Activated effector memory CD4-positive, alpha-beta T cell treated with anti-CD3 and anti-CD28 coated beads, Interleukin-2, amount 50 U/mL, for 16 hours (primary cell): ENCODE data around the gene CRIP1.

Experiments used
- DNase-seq: peaks from one replicate; pipeline ENCODE4 v3.0.0-alpha.2; 2020

The CRIP1 gene

DNA sequence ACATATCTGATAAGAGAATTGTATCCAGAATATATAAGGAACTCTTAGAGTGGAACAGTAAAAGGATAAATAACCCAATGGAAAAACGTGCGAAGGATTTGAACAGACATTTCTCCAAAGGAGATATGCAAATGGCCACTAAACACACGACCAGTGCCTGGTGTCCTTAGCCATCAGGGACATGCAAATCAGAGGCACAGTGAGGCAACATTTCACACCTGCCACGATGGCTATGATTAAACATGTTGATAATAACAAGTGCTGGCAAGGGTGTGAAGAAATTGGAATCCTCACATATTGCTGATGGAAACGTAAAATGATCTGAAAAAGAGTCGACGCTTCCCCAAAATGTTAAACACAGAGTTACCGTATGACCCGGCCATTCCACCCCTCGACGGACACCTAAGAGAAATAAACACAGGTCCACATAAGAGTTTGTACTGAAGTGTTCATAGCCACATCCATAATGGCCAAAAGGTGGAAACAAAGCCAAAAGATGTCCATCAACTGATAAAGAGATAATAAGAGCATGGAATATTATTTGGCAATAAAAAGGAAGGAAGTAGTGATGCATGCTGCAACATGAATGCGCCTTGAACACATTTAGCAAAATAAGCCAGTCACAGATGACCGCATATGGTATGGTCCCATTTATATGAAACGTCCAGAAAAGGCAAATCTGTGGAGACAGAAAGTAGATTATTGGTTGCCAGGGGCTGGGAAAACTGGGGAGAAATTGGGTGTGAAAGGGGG lies 33.4 kb downstream of the CRIP1 start:
- DNase-seq: no peak

- no peak for DNase-seq
Observed at GRCh38 chr14:105525326-105525725, 38.6 kb downstream of the CRIP1 start.

- peak; percentile 79 for DNase-seq
Observed at GRCh38 chr14:105525861-105526775, 39.4 kb downstream of the CRIP1 start, which contains the start of gene TMEM121. Gene TMEM121 (plus strand): TSS chr14:105526583. CDS start chr14:105528835, 2,252 bp downstream.

DNA sequence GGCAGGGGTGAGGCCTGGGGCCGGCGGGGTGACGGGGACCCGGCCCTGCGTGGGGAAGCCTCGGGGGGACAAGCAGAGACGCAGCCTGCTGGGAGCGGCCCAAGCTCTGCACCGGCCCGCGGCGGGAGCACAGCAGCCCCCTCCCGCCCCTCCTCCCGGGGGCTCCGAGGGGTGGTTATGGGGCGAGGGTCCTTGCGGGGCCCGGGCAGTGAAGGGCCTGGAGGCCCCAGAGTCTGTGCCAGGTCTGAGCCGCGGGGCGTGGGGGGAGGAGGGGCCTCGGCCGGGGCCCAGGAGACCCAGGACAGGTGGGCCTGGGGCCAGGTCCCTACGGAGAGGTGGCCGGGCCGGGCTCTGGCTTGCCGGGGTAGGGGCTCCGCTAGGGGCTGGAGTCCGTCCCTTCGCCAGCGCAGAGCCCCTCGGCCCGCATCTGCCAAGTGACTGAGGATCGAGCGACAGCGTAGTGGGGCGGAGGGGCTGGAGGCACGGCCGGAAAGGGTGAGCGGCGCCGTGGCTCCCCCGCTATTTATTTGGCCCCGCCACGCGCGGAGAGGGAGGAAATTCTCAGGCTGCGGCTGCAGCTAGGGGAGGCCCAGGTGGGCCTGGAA lies 40.2 kb downstream of the CRIP1 start:
- DNase-seq: no peak

GRCh38 chr14:105527381-105527825 lies 40.7 kb downstream of the CRIP1 start:
- DNase-seq: no peak

GRCh38 chr14:105527826-105528585 lies 41.3 kb downstream of the CRIP1 start:
- peak; percentile 92 for DNase-seq

GRCh38 chr14:105528586-105529318 lies 42.1 kb downstream of the CRIP1 start:
- peak; percentile 86 for DNase-seq

- no peak for DNase-seq
Observed at GRCh38 chr14:105529319-105529568, 42.6 kb downstream of the CRIP1 start.

DNA sequence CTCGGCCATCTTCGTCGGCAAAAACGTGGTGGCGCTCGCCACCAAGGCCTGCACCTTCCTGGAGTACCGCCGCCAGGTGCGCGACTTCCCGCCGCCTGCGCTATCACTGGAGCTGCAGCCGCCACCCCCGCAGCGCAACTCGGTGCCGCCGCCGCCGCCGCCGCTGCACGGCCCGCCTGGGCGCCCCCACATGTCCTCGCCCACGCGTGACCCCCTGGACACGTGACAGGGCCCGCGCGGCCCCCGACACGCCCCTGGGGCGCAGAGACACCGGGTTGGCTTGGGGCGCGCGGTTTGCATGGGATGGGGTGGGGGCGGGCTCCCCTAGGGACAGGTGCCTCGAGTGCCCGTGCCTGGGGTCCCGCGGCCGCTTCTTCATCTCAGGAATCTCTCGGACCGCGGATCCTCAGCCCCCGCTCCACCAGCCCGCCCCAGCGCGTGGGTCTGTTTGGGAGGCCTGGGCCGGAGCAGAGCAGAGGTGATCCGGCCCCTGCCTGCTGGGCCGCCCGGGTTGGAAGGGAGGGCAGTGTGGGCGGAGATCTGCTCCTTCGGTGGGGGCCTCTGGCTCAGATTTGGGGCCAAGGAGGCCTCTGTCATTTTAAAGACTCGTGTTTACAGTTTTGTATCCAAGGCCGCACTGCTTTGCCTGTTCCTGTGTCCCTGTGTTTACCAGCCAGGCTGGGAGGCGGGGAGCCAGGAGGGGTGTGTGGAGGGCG lies 43.0 kb downstream of the CRIP1 start:
- peak; percentile 77 for DNase-seq

GRCh38 chr14:105530285-105531087 lies 43.8 kb downstream of the CRIP1 start:
- no peak for DNase-seq

DNA sequence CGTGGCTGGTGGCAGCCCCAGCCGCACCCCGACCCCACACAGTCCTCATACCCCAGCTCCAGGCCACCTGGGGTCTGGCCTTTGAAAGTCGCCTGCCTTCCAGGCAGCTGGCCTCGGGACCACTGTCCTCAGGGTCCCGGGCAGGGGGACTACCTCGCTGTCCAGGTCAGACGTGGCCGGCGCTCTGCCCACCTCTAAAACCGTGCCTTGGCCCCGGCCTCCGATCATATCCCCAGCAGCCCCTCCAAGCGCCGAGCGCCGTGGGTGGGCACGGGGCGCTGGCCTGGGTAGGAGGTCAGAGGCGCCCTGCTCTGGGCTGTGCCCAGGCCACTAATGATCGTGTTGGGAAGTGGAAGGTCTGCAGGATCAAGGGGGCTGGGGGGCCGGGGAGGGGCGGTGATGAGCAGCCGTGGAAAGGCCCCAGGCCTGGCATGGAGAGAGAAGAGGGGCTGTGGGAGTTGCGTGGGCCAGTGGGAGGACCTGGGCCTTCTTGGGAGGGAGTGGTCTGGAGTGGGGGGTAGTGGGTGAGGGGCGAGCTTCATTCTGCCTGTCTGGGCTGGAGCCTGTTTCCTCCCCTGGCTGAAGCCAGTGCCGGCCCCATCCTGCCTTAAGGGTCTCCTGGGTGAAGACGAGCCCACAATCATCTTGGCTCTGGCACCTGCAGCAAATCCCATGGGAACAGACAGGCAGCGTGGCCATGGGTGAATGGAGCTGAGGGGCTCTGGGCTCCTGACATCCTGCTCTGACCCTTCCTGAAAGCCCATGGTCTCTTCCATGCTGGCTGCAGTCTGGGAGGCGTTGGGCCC lies 44.6 kb downstream of the CRIP1 start:
- no peak for DNase-seq

DNA sequence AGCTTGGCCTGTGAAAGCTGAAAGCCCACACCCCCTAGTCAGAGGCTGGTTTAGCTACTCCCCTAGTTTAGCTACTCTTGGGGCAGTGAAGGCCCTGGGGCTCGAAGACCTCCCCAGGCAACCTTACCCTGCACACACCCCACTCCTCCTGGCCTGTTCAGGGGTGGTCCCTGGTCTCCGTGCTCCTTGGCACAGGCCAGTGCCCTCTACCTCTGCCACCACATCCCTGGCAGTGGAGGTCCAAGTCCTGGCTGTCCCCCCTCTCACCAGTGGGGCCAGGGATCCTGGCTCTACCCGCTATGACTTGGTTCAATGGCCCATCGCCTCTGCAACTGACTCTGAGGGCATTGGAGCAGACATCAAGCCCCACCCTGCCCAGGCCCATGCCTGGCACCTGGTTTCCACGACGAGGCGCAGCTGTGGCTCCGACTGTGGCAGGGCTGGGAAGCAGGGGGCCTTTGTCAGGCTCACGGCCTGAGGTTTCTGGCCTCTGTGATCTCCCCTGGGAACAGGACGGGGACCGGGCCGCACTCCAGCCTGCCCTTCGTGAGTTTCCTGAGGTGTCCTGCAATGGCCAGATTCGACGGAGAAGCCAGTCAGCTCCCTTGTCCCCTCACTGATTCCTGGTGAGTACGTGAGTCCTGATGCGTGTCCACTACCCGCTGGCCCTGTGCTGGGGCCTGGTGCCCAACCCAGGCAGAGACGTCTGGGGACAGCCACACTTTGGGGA lies 45.4 kb downstream of the CRIP1 start:
- no peak for DNase-seq

GRCh38 chr14:105532735-105533141 lies 46.1 kb downstream of the CRIP1 start:
- DNase-seq: no peak

- no peak for DNase-seq
Observed at GRCh38 chr14:105533391-105533790, 46.7 kb downstream of the CRIP1 start.

DNA sequence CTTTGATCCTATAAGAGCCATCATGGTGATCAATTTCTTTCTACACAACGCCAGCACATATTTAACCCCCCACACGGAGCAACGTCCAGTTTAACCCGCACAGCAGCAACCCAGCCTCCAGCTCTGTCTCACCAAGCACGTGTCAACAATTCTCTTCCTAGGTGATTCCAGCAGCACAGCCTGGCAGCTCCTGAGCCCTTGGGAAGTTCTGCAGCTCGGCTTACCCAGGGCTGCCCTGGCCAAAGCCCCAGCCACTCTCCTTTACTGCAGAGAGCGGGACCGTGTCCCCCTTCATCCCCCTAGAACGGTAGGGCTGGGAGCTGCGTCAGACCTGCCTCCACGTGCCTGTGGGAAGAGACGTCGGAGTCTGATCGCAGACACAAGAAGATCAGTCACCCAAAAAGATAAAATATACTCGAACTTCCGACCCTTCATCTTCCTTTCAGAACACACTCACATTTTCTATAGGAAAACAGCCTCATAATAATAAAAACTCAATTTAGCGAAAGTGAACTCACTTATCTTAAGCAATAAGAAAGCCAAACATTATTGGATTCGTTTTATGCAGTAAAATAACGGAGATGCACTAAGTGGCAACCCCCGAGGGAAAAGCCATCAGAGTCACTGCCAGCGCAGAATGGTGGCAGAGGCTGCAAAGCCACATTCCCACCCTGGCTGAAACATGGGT lies 47.3 kb downstream of the CRIP1 start:
- no peak for DNase-seq

DNA sequence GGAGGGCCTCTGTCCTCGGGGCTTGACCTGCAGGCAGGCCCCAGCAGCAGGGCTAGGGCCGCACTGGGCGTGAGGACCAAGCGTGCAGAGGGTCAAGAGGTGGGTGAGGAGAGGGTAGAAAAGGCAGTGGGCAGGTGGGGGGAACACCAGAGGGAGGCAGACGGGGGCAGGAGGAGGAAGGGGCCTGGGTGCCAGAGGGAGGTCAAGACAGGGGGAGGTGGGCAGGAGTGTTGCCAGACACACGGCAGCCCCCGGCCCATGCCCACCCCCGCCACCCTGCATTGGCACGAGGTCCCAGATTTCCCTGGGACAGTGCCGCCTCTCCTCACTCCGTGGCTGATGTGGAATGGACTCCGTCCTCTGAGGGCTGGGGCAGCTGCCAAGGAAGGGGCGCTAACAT lies 47.9 kb downstream of the CRIP1 start:
- no peak for DNase-seq

GRCh38 chr14:105536051-105536450 lies 49.4 kb downstream of the CRIP1 start:
- DNase-seq: no peak
